Measurements from ENCODE around the gene EXOC8.

EXOC8 gene

DNA sequence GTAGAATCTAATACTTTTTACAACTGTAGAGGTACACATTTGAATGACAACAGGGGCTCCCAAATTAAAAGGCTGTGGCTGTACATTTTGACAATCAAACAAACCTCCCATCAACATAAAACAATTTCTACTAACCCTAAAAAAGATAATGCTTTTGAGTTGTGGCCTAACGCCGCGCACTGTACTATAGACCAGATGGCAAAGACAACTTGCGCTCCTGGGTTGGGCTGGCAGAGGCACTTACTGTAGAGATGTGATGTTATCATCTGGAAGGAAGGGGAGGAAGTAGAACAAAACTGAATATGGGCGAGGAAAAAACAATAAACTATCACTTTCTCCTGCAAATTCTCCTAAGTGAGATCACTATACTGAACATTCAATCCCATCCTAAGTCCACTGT is 26.5 kb upstream of the EXOC8 start:
- DNase-seq (ENCODE audit: low read depth), result no peak
- no peak overlapping the region for H3K4me3 ChIP-seq (ENCODE audit: control insufficient read depth, low read depth, low read length)
- no peak for TF ChIP-seq CTCF (IDR thresholded peaks at IDR 0.05; ENCODE audit: control insufficient read depth, insufficient read depth, low read depth, low read length, missing control alignments)

- H3K4me3 ChIP-seq (ENCODE audit: control insufficient read depth, low read depth, low read length), result no peak overlapping the region
- TF ChIP-seq CTCF (IDR thresholded peaks at IDR 0.05; ENCODE audit: control insufficient read depth, insufficient read depth, low read depth, low read length, missing control alignments), result no peak
- DNase-seq (ENCODE audit: low read depth), result no peak
Observed at GRCh38 chr1:231363624-231364023, 26.0 kb upstream of the EXOC8 start.

GRCh38 chr1:231362325-231362724 is 24.7 kb upstream of the EXOC8 start:
- no peak for TF ChIP-seq CTCF (IDR thresholded peaks at IDR 0.05; ENCODE audit: control insufficient read depth, insufficient read depth, low read depth, low read length, missing control alignments)
- no peak overlapping the region for H3K4me3 ChIP-seq (ENCODE audit: control insufficient read depth, low read depth, low read length)
- no peak for DNase-seq (ENCODE audit: low read depth)

GRCh38 chr1:231359113-231359512 is 21.5 kb upstream of the EXOC8 start:
- H3K4me3 ChIP-seq (ENCODE audit: control insufficient read depth, low read depth, low read length), result no peak overlapping the region
- DNase-seq (ENCODE audit: low read depth), result peak; percentile 92
- no peak for TF ChIP-seq CTCF (IDR thresholded peaks at IDR 0.05; ENCODE audit: control insufficient read depth, insufficient read depth, low read depth, low read length, missing control alignments)

DNA sequence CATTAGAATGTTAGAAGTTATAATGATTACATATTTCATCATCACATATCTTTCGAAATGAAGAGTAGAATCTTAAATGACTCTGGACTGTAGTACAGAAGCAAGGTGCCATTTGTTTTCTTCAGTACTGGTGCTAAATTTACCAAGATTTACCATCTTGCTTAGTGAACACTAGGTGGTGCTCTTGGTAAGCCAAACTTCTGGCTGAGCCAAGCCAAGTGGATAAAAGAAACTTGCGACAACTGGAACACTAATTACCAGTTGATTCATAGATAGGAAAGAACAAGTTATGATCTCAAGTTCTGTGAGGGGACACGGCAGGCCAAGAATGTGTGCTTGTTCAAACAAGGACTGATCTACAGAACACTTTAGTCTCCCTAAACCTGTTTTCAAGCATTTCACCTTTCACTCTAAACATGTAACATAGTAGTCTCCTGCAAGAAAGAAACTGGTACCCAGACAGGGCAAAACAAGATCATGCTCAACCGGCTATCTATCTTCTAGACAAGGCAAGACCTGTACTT is 20.2 kb upstream of the EXOC8 start:
- no peak overlapping the region for H3K4me3 ChIP-seq (ENCODE audit: control insufficient read depth, low read depth, low read length)
- TF ChIP-seq CTCF (IDR thresholded peaks at IDR 0.05; ENCODE audit: control insufficient read depth, insufficient read depth, low read depth, low read length, missing control alignments), result peak; percentile 72
- peak; percentile 57 for DNase-seq (ENCODE audit: low read depth)

- H3K4me3 ChIP-seq (ENCODE audit: control insufficient read depth, low read depth, low read length), result no peak overlapping the region
- DNase-seq (ENCODE audit: low read depth), result no peak
- TF ChIP-seq CTCF (IDR thresholded peaks at IDR 0.05; ENCODE audit: control insufficient read depth, insufficient read depth, low read depth, low read length, missing control alignments), result no peak
Observed at GRCh38 chr1:231357187-231357772, 19.6 kb upstream of the EXOC8 start.

Data from AG09309 (cell line).